HG03175 (cell line): Measurements from ENCODE around the gene COQ8A.

Experiments used
- ATAC-seq: cut with Tn5 transposase; IDR thresholded peaks from one replicate; pipeline ENCODE4 v1.9.1; 2021; ENCODE audit warnings: mild to moderate bottlenecking, moderate library complexity; ENCODE audit not compliant: unreplicated experiment

The COQ8A gene

DNA sequence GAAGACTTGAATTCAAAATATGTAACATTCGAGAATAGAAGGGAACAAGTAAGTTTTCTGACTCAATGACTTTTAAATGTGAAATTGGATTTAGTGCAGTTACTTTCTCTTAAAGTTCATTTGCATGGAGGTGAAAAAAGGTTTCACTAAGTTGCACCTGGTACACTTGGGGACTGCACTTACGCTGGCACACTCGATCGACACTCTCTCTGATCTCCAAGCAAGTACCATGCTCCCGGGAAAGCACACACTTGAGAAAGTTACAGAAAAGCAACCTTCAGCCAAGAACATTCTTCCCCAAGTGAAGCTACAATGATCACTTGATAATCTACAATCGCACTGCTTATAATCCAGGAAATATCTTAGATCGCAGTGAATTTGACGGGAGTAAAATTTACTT lies 63.1 kb downstream of the COQ8A start:
- no peak for ATAC-seq

DNA sequence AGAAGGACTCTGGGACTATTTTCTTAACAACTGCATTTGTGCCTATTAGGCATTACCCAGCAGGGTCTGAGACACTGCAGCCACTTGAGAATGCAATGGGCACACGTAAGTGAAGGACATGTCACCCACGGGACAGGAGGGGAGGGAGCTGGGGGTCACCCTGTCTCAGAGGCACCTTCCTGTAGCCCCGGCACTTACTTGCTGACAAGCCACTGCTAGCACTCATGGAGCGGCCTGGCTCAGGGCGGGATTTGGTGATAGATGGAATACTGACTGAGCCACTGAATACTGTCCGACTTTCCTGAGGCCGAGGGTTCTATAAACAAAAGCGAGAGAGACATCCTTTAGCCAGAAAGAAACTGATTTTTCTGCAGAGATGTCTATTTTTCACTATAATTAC lies 64.7 kb downstream of the COQ8A start:
- no peak for ATAC-seq

- no peak for ATAC-seq
Measured at GRCh38 chr1:227006226-227006796, 66.2 kb downstream of the COQ8A start.

GRCh38 chr1:227009937-227010336 lies 69.8 kb downstream of the COQ8A start:
- no peak for ATAC-seq

DNA sequence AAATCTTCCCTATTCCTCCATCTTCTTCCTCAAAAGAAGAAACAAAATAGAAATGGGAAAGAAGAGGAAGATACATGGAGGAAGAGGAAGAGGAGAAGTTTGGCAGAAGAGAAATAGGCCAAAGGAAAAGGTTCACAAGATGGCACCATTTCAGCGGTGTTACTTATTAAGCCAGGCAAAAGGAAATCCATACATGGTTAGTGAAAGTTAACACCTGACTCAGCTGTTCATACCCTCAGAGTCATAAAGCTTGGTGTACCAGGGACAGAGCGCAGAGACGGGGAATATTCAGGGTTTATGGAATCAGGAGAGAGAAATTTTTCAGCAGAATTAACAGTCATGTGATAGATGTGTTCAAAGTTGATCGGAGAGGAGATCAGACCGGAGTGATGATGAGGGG lies 70.6 kb downstream of the COQ8A start:
- ATAC-seq: no peak

DNA sequence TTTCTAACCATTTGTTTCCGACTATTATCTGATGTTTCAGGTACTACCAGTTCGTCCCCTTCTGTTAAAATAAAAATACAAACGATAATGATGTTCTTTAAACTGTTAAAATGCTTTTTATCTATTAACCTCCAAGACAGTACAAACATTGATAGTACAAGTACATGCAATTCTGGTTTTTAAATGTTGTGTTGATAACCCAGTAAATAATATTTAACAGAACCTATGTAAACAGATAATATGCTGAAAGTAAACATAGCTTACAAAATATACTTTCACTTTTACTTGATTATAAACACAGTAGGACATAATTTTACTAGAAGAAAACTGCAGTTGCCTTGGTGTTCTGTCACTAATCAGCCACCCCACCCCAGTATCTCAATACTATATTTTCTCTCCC lies 76.9 kb downstream of the COQ8A start:
- no peak for ATAC-seq

DNA sequence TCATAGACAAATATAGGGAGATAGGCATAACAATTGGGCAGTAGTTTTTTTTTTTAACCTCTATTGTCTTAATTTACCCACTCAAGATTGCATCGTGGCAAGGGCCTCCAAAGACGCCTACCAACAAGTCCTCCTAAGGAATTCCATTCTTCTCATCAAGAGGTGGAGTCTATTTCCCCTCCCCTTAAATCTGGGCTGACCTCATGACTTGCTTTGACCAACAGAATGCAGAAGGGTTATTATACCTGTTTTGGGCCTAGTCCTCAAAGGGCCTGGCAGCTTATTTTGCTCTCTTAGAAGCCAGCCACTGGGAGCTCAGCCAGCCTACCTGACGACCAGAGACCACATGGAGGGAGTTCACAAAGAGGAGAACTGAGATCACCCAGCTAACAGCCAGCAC lies 92.3 kb downstream of the COQ8A start:
- no peak for ATAC-seq

GRCh38 chr1:227033880-227034279 lies 93.8 kb downstream of the COQ8A start:
- no peak for ATAC-seq

DNA sequence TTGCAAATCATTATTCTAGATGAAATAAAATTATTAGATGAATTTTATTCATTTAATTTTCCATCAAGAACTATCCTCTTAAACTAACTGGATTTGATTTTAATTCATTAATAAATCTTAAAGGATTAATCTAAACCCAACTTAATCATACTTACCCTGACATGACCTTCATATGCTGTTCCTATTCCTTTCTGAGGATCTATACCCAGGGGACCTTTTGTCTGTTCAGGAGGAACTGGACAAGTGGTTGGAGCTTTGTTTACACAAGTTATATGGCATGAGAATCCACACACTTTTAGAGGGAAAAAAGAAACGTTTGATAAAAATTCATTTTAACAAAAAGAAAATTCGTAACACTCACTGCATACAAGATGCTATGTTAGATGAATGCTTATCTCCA lies 95.2 kb downstream of the COQ8A start:
- no peak for ATAC-seq

DNA sequence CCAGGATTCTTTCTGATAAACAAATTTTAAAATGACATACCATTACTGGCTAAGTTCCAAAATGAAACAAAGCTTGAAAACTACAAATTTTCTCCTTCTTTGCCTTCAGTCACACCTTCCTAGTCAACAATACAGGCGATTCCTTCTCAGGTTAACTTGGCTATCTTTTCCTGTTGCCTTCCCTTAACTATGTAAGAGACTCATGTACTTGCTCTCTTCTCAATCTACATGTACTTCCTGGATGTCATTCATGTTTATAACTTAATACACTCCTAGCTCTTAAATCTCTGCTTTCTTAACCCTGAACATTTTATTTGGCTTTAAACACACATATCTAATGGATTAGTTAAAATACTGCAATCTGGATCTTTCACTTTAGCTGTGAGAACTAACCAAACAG lies 97.0 kb downstream of the COQ8A start:
- no peak for ATAC-seq
